Measurements from ENCODE around the gene C3orf52. TPM values are rescaled to one million over a fixed set of nuclear protein-coding genes. Genes with fewer than 3 reads are reported as not detected.

The C3orf52 gene
- polyA plus RNA-seq, 1 donor from 2014 or later, result 0.21 TPM

DNA sequence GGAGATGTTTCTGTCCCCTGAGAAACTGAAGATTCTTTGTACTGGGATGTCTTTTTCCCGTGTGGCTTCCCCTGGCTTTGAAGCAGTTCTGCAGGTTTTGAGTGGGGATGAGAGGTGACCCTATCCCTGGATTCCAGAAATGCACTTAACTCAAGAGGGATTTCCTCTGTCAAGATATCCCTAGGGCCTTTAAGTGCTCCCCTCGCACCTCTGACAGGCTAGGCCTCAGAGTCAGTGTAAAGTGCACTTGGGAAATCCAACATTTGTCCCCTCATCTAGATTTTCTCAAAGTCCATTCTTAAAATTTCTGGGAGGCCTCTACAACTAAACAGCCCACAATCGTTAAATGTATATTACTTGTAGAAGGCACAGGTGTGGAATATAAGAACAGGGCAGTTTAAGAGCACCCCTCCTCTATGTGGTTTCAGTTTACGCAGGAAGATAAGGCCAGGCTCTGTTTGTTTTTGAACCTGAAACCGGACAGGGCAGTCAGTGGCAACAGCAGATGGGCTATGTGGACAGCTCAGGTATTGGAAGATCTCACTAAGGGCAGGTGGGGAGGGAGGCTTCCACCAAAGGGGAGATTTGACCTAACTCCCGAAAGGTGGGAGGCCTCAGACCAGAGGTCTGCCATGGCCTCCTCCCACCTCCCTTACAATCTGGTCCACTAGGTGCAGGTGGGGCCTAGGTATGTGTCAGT, 4.8 kb downstream of the C3orf52 start:
- Histone ChIP-seq H3K9ac (ENCODE audit: low read length) (no peak overlapping the region), H3K79me2 (replicated peaks; ENCODE audit: insufficient read depth, low read length) (no peaks in the 10 kb centered on the region), H3K4me2 (ENCODE audit: low read length) (no peak overlapping the region)

DNA sequence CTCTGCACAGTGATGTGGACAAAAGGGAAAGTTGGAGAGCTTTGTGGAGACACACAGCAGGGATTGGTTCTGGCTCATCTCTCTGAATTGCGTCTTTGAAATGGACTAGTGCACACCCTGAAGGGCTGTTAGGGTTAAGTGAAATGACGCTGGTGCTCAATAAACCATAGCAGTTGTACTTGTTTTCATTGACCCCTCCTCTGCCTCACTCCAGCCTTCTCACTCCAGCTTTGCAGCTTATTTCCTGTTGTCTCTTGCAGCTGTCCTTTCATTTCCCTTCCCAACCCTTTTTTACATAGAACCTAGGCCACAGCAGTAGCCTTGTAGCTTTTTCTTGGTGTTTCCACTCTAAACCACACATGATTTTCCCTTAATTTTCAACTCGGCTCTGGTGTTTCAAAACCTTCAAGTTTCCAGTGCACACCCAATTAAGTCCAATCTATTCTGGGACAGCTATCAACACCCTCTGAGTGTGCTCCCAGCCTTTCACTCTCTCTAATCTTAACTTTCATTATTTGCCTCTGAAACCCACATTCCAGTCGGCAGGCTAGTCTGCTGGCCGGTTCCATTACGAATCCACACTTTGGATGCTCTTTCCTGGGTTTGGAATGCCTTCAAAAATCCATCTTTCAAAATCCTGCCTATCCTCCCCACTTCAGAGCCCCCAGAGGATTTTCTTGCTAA, 6.4 kb downstream of the C3orf52 start:
- no peaks in the 10 kb centered on the region for H3F3A ChIP-seq (ENCODE audit: insufficient read depth, low read length, poor library complexity, severe bottlenecking)
- H4K20me1 ChIP-seq (ENCODE audit: insufficient read depth), result no peaks in the 10 kb centered on the region
- H2AFZ ChIP-seq (ENCODE audit: low read depth, low read length), result no peak overlapping the region
- TF ChIP-seq RAD21 (conservative IDR thresholded peaks at IDR 0.05), result no peak
- no peak for TF ChIP-seq POLR2AphosphoS5 (IDR thresholded peaks at IDR 0.05)
- no peak for TF ChIP-seq TAF1 (IDR thresholded peaks at IDR 0.05; ENCODE audit: low read depth)
- no peak for TF ChIP-seq SMC3 (conservative IDR thresholded peaks at IDR 0.05; ENCODE audit: poor library complexity)
- no peaks in the 10 kb centered on the region for H3K9me2 ChIP-seq (ENCODE audit: insufficient read depth, low read length)
- H3K4me3 ChIP-seq (ENCODE audit: low read length), result no peak overlapping the region
- H3K27me3 ChIP-seq (ENCODE audit: insufficient read depth, low read depth, low read length), result peaks cover 3% of the 10 kb centered on the region
- H3K9me3 ChIP-seq (ENCODE audit: low read length), result no peaks in the 10 kb centered on the region
- no peak overlapping the region for H3K4me2 ChIP-seq (ENCODE audit: low read length)
- no peaks in the 10 kb centered on the region for H3K36me3 ChIP-seq (ENCODE audit: insufficient read depth, low read length)
- H3K9ac ChIP-seq (ENCODE audit: low read length), result no peak overlapping the region
- no peak overlapping the region for H3K27ac ChIP-seq (ENCODE audit: low read length)
- H3K79me2 ChIP-seq (replicated peaks; ENCODE audit: insufficient read depth, low read length), result no peaks in the 10 kb centered on the region

More for the DNA sequence above, 4.8 kb downstream of the C3orf52 start:
- Histone ChIP-seq H2AFZ (ENCODE audit: low read depth, low read length) (no peak overlapping the region), H4K20me1 (ENCODE audit: insufficient read depth) (no peaks in the 10 kb centered on the region), H3K27me3 (ENCODE audit: insufficient read depth, low read depth, low read length) (peaks cover 19% of the 10 kb centered on the region), H3K9me3 (ENCODE audit: low read length) (no peaks in the 10 kb centered on the region), H3K9me2 (ENCODE audit: insufficient read depth, low read length) (no peaks in the 10 kb centered on the region), H3F3A (ENCODE audit: insufficient read depth, low read length, poor library complexity, severe bottlenecking) (no peaks in the 10 kb centered on the region), H3K36me3 (ENCODE audit: insufficient read depth, low read length) (no peaks in the 10 kb centered on the region), H3K4me3 (ENCODE audit: low read length) (no peak overlapping the region), H3K27ac (ENCODE audit: low read length) (no peak overlapping the region)
- TF ChIP-seq SMC3 (conservative IDR thresholded peaks at IDR 0.05; ENCODE audit: poor library complexity) (no peak), TAF1 (IDR thresholded peaks at IDR 0.05; ENCODE audit: low read depth) (no peak), MXI1 (conservative IDR thresholded peaks at IDR 0.05; ENCODE audit: poor library complexity, severe bottlenecking) (no peak), RAD21 (conservative IDR thresholded peaks at IDR 0.05) (no peak), POLR2AphosphoS5 (IDR thresholded peaks at IDR 0.05) (no peak), EP300 (conservative IDR thresholded peaks at IDR 0.05; ENCODE audit: poor library complexity, severe bottlenecking) (no peak), EZH2 (IDR thresholded peaks at IDR 0.05; ENCODE audit: borderline replicate concordance, insufficient read depth, low read length, poor library complexity, severe bottlenecking) (no peak)
- TF ChIP-seq, protein P1, sequence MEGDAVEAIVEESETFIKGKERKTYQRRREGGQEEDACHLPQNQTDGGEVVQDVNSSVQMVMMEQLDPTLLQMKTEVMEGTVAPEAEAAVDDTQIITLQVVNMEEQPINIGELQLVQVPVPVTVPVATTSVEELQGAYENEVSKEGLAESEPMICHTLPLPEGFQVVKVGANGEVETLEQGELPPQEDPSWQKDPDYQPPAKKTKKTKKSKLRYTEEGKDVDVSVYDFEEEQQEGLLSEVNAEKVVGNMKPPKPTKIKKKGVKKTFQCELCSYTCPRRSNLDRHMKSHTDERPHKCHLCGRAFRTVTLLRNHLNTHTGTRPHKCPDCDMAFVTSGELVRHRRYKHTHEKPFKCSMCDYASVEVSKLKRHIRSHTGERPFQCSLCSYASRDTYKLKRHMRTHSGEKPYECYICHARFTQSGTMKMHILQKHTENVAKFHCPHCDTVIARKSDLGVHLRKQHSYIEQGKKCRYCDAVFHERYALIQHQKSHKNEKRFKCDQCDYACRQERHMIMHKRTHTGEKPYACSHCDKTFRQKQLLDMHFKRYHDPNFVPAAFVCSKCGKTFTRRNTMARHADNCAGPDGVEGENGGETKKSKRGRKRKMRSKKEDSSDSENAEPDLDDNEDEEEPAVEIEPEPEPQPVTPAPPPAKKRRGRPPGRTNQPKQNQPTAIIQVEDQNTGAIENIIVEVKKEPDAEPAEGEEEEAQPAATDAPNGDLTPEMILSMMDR (IDR thresholded peaks at IDR 0.05; ENCODE audit: poor library complexity, severe bottlenecking), result no peak
- TF ChIP-seq, protein P2, sequence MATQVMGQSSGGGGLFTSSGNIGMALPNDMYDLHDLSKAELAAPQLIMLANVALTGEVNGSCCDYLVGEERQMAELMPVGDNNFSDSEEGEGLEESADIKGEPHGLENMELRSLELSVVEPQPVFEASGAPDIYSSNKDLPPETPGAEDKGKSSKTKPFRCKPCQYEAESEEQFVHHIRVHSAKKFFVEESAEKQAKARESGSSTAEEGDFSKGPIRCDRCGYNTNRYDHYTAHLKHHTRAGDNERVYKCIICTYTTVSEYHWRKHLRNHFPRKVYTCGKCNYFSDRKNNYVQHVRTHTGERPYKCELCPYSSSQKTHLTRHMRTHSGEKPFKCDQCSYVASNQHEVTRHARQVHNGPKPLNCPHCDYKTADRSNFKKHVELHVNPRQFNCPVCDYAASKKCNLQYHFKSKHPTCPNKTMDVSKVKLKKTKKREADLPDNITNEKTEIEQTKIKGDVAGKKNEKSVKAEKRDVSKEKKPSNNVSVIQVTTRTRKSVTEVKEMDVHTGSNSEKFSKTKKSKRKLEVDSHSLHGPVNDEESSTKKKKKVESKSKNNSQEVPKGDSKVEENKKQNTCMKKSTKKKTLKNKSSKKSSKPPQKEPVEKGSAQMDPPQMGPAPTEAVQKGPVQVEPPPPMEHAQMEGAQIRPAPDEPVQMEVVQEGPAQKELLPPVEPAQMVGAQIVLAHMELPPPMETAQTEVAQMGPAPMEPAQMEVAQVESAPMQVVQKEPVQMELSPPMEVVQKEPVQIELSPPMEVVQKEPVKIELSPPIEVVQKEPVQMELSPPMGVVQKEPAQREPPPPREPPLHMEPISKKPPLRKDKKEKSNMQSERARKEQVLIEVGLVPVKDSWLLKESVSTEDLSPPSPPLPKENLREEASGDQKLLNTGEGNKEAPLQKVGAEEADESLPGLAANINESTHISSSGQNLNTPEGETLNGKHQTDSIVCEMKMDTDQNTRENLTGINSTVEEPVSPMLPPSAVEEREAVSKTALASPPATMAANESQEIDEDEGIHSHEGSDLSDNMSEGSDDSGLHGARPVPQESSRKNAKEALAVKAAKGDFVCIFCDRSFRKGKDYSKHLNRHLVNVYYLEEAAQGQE (IDR thresholded peaks at IDR 0.05; ENCODE audit: borderline replicate concordance), result no peak
